ENCODE data around the gene CEP152.
"Not testable (repeated sequence)": the region's sequence is repeated elsewhere in the genome, so short reads cannot be mapped to it uniquely, and the experiment has no call there.

Gene CEP152, protein sequence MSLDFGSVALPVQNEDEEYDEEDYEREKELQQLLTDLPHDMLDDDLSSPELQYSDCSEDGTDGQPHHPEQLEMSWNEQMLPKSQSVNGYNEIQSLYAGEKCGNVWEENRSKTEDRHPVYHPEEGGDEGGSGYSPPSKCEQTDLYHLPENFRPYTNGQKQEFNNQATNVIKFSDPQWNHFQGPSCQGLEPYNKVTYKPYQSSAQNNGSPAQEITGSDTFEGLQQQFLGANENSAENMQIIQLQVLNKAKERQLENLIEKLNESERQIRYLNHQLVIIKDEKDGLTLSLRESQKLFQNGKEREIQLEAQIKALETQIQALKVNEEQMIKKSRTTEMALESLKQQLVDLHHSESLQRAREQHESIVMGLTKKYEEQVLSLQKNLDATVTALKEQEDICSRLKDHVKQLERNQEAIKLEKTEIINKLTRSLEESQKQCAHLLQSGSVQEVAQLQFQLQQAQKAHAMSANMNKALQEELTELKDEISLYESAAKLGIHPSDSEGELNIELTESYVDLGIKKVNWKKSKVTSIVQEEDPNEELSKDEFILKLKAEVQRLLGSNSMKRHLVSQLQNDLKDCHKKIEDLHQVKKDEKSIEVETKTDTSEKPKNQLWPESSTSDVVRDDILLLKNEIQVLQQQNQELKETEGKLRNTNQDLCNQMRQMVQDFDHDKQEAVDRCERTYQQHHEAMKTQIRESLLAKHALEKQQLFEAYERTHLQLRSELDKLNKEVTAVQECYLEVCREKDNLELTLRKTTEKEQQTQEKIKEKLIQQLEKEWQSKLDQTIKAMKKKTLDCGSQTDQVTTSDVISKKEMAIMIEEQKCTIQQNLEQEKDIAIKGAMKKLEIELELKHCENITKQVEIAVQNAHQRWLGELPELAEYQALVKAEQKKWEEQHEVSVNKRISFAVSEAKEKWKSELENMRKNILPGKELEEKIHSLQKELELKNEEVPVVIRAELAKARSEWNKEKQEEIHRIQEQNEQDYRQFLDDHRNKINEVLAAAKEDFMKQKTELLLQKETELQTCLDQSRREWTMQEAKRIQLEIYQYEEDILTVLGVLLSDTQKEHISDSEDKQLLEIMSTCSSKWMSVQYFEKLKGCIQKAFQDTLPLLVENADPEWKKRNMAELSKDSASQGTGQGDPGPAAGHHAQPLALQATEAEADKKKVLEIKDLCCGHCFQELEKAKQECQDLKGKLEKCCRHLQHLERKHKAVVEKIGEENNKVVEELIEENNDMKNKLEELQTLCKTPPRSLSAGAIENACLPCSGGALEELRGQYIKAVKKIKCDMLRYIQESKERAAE (N-terminal part only)

DNA sequence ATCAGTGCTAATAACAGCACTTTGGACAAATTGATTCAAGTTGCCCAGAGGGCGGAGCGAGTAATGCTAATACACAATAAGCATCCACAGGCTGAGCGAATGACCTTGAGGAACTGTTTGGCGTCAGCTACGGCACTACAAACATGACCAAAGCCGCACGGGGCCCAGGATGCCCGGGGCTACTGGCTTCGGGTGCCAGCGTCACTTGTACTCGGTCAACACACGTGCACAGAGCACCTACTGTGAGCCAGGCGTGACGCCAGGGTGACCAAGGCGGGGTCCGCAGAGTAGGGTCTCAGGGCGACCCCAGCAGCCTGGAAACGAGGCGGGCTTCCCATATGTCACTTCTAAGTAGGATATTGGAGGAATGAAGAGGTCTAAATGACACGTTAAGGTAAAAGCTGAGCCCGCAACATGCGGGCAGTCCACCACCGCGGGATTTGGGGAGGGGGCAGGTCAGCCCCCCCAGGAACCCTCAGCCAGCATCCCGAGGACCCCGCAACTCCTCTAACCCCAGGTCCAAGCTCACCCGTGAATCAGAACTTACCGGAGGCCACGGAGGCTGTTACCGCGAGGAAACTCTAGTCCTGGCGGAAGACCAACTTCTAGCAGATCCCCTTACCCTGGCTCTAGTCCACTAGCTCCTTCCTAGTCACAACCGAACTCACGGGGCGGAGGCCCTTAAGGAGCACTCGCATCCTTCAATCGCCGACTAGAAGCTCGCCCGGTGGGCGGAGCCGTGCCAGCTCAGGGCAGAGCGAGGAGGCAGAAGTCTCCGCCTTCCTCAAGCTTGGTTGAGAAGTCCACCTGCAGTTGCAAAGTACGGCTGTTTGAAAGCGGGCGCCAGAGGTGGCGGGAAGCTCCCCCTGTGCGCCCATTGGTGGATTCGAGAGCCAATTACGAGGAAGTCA is at the start of gene CEP152:
TSS of gene CEP152 (minus strand) at position 656 of the 911 bp plus-strand sequence. CDS start 5,420 bp downstream, outside the sequence.
- peak; percentile 99 for DNase-seq

DNA sequence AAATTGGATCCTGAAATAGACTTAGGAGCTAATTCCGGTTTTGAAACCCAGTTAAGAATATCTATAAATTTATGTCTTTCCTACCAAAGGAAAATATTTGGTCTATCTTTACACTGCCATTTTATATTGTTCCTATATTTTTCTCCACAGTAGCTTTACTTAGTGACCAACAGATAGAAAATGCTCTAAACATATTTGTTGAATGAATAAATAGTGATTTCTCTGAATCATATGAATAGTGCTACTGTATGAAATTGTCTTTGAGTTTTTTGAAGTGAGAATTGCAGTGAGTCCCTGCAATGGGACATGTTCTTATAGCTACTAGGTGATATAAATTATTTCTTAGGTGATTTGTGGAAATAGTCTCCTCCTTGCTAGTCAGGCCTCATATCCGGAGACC is 48.6 kb upstream of the CEP152 start:
- no peak for DNase-seq

DNA sequence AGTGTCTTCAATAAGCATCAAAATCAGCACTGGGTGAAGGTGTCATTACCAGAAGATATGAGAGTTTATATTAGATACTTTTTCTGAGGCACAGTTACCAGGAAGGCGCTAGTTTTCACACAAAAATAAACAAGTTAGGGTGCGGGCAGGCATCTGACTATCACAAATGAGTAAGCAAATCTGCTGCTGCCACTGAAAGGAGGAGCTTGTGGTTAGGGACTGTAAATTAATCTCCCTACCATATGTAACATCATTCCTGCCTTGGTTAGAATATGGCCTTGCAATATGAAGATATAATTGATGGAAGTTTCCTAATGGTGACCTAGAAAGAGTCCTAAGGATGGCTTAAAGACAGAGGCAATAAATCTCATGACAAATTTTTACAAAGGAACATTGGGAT is 47.5 kb upstream of the CEP152 start:
- no peak for DNase-seq

DNA sequence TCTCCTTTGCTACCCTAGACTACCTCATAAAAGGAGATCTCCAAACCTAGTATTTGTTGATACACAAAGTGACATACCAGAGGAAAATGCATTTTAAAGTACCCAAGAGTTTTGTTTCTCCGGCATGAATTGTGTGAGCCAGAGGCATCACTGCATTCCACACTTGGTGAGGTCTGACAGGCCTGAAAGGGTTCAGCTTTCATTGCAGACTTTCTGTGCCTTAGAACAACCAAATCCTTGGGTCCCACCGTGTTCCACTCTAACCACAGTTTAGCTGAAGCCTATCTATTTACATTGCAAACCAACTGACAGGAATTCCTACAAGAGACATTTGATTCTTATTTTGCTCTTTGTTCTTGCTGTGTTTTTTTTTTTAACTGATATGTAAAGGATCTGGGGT is 46.1 kb upstream of the CEP152 start:
- no peak for DNase-seq

DNA sequence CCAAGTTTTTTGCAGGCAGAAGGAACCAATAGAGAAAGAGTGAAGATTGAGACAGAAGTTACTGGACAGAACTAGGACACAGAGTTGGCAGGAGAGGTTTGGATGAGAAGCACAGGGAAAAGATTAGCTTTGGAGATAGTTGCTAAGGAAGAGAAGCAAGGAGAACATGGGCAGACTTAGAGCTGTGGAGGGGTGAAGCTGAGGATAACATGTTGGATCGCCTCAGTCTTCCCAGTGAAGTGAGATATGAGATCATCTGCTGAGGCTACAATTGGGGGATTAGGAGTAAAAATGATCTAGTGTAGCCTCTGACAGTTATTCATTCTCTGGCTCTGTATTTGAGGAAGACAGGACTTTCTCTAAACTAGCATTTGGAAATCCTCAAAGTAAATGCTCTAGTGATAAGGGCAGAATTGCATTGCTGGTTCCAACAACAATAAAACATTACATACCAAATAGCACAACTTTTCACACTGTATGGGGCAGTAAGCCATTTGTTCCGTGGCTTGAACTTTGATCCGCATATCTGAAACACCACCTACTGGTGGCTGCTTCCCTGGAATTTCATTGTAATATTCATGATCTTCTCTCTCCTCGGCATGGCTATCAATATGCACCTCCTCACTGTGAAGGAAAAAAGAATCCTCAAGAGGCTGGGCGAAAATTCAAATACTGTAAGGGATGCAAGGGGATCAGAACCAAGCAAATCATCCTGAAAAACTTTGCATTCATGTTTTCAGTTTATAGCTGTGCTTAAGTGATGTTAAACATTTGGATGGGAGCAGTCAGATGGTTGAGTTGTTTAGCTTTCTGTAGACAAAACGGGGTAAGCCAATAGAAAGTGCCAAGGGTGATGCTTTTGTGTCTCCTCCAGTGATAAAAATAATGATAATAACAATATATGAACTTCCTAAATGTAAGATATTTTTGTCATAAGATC is 44.9 kb upstream of the CEP152 start:
- no peak for DNase-seq

DNA sequence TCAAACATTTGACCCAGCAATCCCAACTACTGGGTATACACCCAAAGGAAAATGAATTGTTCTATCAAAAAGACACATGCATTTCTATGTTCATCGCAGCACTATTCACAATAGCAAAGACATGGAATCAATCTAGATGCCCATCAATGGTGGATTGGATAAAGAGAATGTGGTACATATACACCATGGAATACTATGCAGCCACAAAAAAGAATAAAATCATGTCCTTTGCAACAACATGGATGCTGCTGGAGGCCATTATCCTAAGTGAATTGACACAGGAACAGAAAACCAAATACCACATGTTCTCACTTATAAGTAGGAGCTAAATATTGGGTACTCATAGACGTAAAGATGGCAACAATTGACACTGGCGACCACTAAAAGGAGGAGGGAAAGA is 43.6 kb upstream of the CEP152 start:
- DNase-seq, result not testable (repeated sequence)

DNA sequence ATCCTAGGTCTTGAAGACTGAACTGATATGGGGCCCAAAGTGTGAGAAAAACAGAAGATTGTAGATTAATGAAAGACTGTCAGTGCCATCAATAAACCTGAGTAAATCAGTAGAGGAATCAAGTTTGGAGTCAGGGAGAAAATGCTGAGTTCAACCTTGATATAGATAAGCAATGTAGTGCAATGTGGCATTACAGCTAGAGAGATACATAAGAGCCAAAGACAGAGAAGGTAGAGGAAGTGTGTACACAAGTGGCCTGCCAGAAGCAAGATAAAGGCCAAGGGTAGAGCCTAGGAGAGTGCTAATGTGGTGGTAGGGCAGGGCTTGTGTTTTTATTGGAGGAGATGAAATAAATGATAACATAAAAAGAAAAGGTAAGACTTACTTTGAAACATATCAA is 41.1 kb upstream of the CEP152 start:
- DNase-seq, result no peak

- DNase-seq, result no peak
Observed at GRCh38 chr15:48850648-48851047, 39.8 kb upstream of the CEP152 start.

DNA sequence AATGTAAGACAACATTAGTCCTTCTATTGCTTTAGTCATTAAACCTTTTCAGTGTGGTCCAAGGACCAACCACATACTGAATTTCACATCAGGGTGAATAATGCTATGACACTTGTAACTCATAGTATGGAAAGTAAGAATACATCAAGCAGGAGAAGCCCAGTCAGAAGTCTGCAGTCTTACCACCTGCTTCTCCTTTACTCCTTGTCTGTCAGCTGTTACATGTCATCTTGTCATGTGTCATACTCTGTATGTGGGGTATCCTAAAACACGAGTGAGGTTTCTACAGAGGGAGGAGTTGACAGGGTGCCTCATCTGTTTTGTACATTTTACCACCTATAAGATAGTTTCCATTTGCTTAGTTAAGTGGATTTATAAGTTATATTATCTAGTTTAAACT is 34.3 kb upstream of the CEP152 start:
- DNase-seq, result no peak

GRCh38 chr15:48842501-48842900 is 31.6 kb upstream of the CEP152 start:
- DNase-seq, result no peak

- no peak for DNase-seq
Observed at GRCh38 chr15:48834756-48835155, 23.9 kb upstream of the CEP152 start.

GRCh38 chr15:48833526-48834239 is 22.8 kb upstream of the CEP152 start:
- DNase-seq, result no peak

DNA sequence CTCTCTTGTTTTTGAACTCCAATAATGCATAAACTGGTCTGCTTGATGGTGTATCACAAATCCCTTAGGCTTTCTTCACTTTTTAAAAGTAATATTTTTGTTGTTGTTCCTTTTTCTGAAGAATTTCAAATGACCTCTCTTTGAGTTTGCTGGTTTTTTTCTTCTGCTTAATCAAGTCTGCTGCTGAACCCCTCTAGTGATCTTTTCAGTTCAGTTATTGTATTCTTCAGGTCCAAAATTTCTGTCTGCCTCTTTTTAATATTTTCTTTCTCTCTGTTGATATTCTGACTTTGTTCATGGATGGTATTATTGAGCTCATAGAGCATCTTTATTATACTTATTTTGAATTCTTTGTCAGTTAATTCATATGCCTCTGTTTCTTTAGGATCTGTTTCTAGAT is 21.8 kb upstream of the CEP152 start:
- no peak for DNase-seq

GRCh38 chr15:48828906-48829305 is 18.0 kb upstream of the CEP152 start:
- DNase-seq, result no peak

GRCh38 chr15:48828471-48828870 is 17.6 kb upstream of the CEP152 start:
- DNase-seq, result no peak

DNA sequence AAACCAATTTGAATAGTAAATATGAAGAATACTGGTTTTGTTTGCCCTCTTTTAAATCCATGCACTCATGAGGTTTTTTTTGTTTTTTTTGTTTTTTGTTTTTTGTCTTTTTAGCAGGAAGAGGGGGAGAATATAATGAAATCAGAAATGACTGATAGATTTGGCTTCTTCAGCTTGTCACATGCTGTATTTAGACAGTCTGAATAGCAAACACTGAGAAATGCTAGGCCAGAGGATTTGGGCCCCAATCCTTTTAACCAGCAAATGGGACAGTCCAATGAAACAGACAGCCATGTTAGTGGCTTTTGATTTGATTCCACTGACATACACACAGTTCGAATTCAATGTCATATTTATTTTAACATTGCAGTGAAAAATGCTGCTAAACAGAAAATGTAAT is 14.2 kb upstream of the CEP152 start:
- no peak for DNase-seq

GRCh38 chr15:48823706-48824105 is 12.8 kb upstream of the CEP152 start:
- DNase-seq, result no peak

- DNase-seq, result no peak
Observed at GRCh38 chr15:48823237-48823636, 12.4 kb upstream of the CEP152 start.

- no peak for DNase-seq
Observed at GRCh38 chr15:48814286-48814685, 3.4 kb upstream of the CEP152 start.

GRCh38 chr15:48811325-48811958 is 573 bp upstream of the CEP152 start:
- peak; percentile 4 for DNase-seq
